Ovary (tissue), 9 donors: ENCODE data around the gene HDAC7. TPM values are rescaled to one million over a fixed set of nuclear protein-coding genes. Genes with fewer than 3 reads are reported as not detected.

Source experiments
- DNase-seq, 5 donors: peaks; one replicate each; pipeline ENCODE4 v3.0.0-alpha.2; 2019 to 2020
- H3K27ac ChIP-seq, 2 donors: fragments of 200-600 bp; one replicate each; pipeline versions ENCODE4 v1.5.1 to v1.8.0; 2019 to 2022
- H3K27me3 ChIP-seq: fragments of 200-600 bp; one replicate; pipeline ENCODE4 v1.8.0; 2022
- H3K36me3 ChIP-seq: fragments of 200-600 bp; sonication (generic); one replicate; pipeline ENCODE4 v1.5.1; 2019
- H3K4me1 ChIP-seq: one replicate; pipeline ENCODE4 v1.8.1; 2013; ENCODE audit warnings: mild to moderate bottlenecking, moderate library complexity; ENCODE audit not compliant: insufficient read depth
- H3K4me3 ChIP-seq: fragments of 200-600 bp; sonication (generic); one replicate; pipeline ENCODE4 v1.5.1; 2017
- H3K9me3 ChIP-seq, 2 donors: fragments of 200-600 bp in 1 of 2; sonication (generic) in 1 of 2; one replicate each; pipeline versions ENCODE4 v1.5.1 to v1.8.1; 2013 to 2019; ENCODE audit warnings: mild to moderate bottlenecking in 1 of 2, moderate library complexity in 1 of 2
- EP300 ChIP-seq: sonication (generic); formaldehyde crosslinking; IDR thresholded peaks from one replicate; pipeline ENCODE4 v1.6.1; 2017; ENCODE audit warnings: antibody characterized with exemption
- POLR2A ChIP-seq: fragments of 450-650 bp; IDR thresholded peaks from one replicate; pipeline ENCODE4 v1.6.1; 2017; ENCODE audit warnings: antibody characterized with exemption, mild to moderate bottlenecking, moderate library complexity
- WGBS, 3 donors: extraction: QIAGEN DNeasy Blood & Tissue Kit in 1 of 3; methylation state at CpG; one replicate each; pipeline versions ENCODE4 v1.1.5 to v1.1.7; 2013 to 2017; 5-methylcytosine and 5-hydroxymethylcytosine counted together
- intact Hi-C, 4 donors: fragments of 100-400 bp; cut with DNase I; formaldehyde crosslinking; loops; one replicate each; pipeline versions ENCODE4 v1.11.0 to v1.15.1; 2022 to 2023
- polyA plus RNA-seq, 2 donors: library from polyadenylated mRNA; stranded (reverse); fragments of 200-250 nt in 1 of 2; fragments of 350-450 nt in 1 of 2; fragmentation: Illumina TruSeq in 1 of 2; extraction: RNeasy Lipid Tissue Mini Kit (QIAGEN cat#74804) in 1 of 2; gene quantifications; one replicate each; pipeline ENCODE4 v1.2.3, GENCODE V29; 2013 to 2014
- total RNA-seq, 7 donors: library from RNA; depleted of rRNA in 2 of 7; stranded (reverse); fragments of >200 nt in 2 of 7; fragmentation: NEBNext Ultra II Directional in 3 of 7; extraction: Animal tissue kit (Norgen Biotek cat#: 25700) in 3 of 7; gene quantifications; one replicate each; pipeline versions ENCODE4 v1.1.0 to v1.2.4, GENCODE V29; 2016 to 2023
- TF ChIP-seq, protein P1 (sequence below), 3 donors: fragments of 450-650 bp in 2 of 3; fragments of 200-600 bp in 1 of 3; IDR thresholded peaks; one replicate each; pipeline versions ENCODE4 v1.5.1 to v1.8.0; 2016 to 2022; ENCODE audit warnings: antibody characterized with exemption in 3 of 3, mild to moderate bottlenecking in 1 of 3
- donor health status: DM: no; HTN: no; CAD: no; lungs with moderate emphysema.
- donor health status: DM: no; HTN: no; CAD: no.
- donor health status: Bipolar disorder and iron deficiency.
- donor health status: DM: yes; HTN: yes; CAD: no.
- donor health status: DM: no; HTN: no; CAD: no.
- donor health status: DM: yes; HTN: yes; CAD: no.

The HDAC7 gene
- total and polyA plus RNA-seq, 9 donors = 40.1 to 151 (median 102) TPM

GRCh38 chr12:47808050-47808449 lies 11.7 kb downstream of the HDAC7 start:
- intact Hi-C loops = no loop called here
- peak; percentile 42 for TF ChIP-seq EP300
- TF ChIP-seq POLR2A = no peak
- TF ChIP-seq, protein P1, sequence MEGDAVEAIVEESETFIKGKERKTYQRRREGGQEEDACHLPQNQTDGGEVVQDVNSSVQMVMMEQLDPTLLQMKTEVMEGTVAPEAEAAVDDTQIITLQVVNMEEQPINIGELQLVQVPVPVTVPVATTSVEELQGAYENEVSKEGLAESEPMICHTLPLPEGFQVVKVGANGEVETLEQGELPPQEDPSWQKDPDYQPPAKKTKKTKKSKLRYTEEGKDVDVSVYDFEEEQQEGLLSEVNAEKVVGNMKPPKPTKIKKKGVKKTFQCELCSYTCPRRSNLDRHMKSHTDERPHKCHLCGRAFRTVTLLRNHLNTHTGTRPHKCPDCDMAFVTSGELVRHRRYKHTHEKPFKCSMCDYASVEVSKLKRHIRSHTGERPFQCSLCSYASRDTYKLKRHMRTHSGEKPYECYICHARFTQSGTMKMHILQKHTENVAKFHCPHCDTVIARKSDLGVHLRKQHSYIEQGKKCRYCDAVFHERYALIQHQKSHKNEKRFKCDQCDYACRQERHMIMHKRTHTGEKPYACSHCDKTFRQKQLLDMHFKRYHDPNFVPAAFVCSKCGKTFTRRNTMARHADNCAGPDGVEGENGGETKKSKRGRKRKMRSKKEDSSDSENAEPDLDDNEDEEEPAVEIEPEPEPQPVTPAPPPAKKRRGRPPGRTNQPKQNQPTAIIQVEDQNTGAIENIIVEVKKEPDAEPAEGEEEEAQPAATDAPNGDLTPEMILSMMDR (IDR thresholded peaks at IDR 0.05) = no peak
- Histone ChIP-seq H3K27ac (peak overlapping the region; percentile 11 to 28), H3K4me3 (no peak overlapping the region), H3K27me3 (no peaks in the 10 kb centered on the region), H3K36me3 (no peaks in the 10 kb centered on the region), H3K4me1 (peaks cover 45% of the 10 kb centered on the region), H3K9me3 (no peaks in the 10 kb centered on the region)
- peak in 4 of 5 donors; percentile 60 to 73 (median 63) for DNase-seq
- 17 to 22% (median 21%) methylated on average over 9 of the region's 9 CpGs for WGBS, 3 donors

DNA sequence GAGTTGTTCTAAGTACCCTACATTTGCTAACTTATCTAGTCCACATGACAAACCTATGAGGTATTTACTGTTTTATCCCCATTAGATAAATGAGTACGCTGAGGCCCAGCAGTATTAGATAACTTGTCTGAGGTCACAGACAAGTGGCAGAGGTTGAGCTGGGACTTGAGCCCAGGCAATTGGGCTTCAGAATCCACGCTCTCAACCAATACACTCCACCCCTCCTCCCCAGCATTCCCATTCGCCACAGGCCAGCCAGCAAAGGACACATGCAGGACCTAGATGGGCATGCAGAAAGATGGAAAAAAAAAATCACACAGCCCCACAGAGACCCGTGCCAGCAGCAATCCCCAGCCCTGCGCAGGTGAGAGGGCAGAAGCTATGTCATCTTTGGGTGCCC lies 12.4 kb downstream of the HDAC7 start:
- no peaks in the 10 kb centered on the region for H3K9me3 ChIP-seq
- 52 to 56% (median 52%) methylated on average over 5 of the region's 5 CpGs for WGBS, 3 donors
- no peak for DNase-seq
- H3K27me3 ChIP-seq = no peaks in the 10 kb centered on the region
- H3K27ac ChIP-seq = peak overlapping the region in 1 of 2 donors; percentile 28
- H3K36me3 ChIP-seq = no peaks in the 10 kb centered on the region
- H3K4me1 ChIP-seq = peaks cover 45% of the 10 kb centered on the region
- H3K4me3 ChIP-seq = no peak overlapping the region
- TF ChIP-seq, protein P1 (IDR thresholded peaks at IDR 0.05) = no peak
- TF ChIP-seq POLR2A (no peak), EP300 (no peak)
- intact Hi-C loops = loop anchor here in 1 of 4 donors (2.0 kb wide), 1 partner anchor 29 kb away; no protein-coding TSS in a partner anchor

DNA sequence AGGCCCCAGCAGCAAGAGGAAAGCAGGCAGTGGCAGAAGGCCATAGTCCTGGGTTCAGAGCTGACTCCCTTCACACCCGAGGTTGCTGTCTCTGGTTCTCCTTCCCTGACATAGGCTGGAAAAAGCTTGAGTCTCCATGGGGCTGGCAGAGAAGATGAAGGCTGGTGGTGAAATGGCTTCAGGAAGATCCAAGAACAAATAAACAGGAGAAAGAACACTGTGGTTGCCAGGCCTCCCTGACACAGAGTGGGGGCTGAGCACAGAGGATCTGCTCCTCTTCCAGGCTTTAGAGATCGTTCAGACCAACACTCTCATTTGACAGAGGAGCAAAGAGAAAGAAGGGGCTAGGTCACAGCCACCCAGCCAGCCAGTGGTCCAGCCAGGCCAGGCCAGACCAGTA lies 14.3 kb downstream of the HDAC7 start:
- no peaks in the 10 kb centered on the region for H3K36me3 ChIP-seq
- TF ChIP-seq, protein P1 (IDR thresholded peaks at IDR 0.05) = no peak
- no peak for TF ChIP-seq EP300
- no peak for TF ChIP-seq POLR2A
- H3K27me3 ChIP-seq = no peaks in the 10 kb centered on the region
- no peak overlapping the region for H3K4me3 ChIP-seq
- H3K27ac ChIP-seq = no peak overlapping the region
- intact Hi-C loops = no loop called here
- WGBS, 3 donors = 32 to 35% (median 34%) methylated on average over 2 of the region's 2 CpGs
- H3K4me1 ChIP-seq = peaks cover 37% of the 10 kb centered on the region
- no peaks in the 10 kb centered on the region for H3K9me3 ChIP-seq
- no peak for DNase-seq

DNA sequence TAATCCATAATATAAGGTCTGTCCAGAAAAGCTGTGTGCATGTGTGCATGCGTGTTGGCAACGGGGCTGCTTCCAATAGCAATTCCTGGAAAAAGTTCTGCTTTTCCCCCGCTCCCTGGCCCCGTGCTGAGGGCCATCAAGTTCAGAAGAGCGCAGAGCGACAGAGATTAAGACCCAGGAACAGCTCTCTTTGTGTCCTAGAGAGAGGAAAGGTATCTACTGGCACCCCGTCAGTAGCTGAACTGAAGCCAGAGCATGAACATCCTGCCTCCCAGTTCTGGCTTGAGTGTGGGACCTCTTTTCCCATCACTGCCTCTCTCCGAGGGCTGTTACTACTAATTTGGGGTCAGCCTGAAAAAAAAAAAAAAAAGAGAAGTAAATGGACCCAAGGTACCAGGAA lies 15.5 kb downstream of the HDAC7 start:
- TF ChIP-seq POLR2A (no peak), EP300 (no peak)
- TF ChIP-seq, protein P1 (IDR thresholded peaks at IDR 0.05) = no peak
- no peaks in the 10 kb centered on the region for H3K9me3 ChIP-seq
- no peak for DNase-seq
- no peaks in the 10 kb centered on the region for H3K27me3 ChIP-seq
- intact Hi-C loops = loop anchor here in 1 of 4 donors (5.0 kb wide), 1 partner anchor 33 kb away; no protein-coding TSS in a partner anchor
- WGBS, 3 donors = 48 to 57% (median 49%) methylated on average over 8 of the region's 8 CpGs
- no peak overlapping the region for H3K4me3 ChIP-seq
- no peak overlapping the region for H3K27ac ChIP-seq
- H3K4me1 ChIP-seq = peaks cover 43% of the 10 kb centered on the region
- H3K36me3 ChIP-seq = no peaks in the 10 kb centered on the region
